Panc1 (cell line): Measurements from ENCODE around the gene SLTM.
"Not testable (repeated sequence)": the region's sequence is repeated elsewhere in the genome, so short reads cannot be mapped to it uniquely, and the experiment has no call there.

Source experiments
- POLR2AphosphoS5 ChIP-seq: IDR thresholded peaks from 2 replicates; pipeline ENCODE4 v1.6.1; 2012; ENCODE audit warnings: mild to moderate bottlenecking, low read depth, low read length, moderate library complexity
- TF ChIP-seq, protein P1 (sequence below): fragments of 450-650 bp; IDR thresholded peaks from 2 replicates; pipeline ENCODE4 v1.5.1; 2017; ENCODE audit warnings: mild to moderate bottlenecking

DNA sequence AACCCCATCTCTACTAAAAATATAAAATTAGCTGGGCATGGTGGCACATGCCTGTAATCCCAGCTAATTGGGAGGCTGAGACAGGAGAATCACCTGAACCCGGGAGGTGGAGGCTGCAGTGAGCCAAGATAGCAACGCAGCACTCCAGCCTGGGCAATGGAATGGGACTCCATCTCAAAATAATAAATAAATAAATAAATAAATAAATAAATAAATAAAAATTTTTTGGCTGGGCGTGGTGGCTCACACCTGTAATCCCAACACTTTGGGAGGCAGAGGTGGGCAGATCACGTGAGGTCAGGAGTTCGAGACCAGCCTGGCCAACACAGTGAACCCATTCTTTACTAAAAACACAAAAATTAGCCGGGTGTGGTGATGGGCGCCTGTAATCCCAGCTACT is 13.0 kb downstream of the SLTM start:
- TF ChIP-seq POLR2AphosphoS5, result not testable (repeated sequence)
- TF ChIP-seq, protein P1, sequence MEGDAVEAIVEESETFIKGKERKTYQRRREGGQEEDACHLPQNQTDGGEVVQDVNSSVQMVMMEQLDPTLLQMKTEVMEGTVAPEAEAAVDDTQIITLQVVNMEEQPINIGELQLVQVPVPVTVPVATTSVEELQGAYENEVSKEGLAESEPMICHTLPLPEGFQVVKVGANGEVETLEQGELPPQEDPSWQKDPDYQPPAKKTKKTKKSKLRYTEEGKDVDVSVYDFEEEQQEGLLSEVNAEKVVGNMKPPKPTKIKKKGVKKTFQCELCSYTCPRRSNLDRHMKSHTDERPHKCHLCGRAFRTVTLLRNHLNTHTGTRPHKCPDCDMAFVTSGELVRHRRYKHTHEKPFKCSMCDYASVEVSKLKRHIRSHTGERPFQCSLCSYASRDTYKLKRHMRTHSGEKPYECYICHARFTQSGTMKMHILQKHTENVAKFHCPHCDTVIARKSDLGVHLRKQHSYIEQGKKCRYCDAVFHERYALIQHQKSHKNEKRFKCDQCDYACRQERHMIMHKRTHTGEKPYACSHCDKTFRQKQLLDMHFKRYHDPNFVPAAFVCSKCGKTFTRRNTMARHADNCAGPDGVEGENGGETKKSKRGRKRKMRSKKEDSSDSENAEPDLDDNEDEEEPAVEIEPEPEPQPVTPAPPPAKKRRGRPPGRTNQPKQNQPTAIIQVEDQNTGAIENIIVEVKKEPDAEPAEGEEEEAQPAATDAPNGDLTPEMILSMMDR, result not testable (repeated sequence)
